Gastroesophageal sphincter (tissue), 4 donors: ENCODE measurements around the gene ECM1. TPM values are rescaled to one million over a fixed set of nuclear protein-coding genes. Genes with fewer than 3 reads are reported as not detected.
A peak's percentile ranks its signal among the peaks of the same experiment; 100 is the strongest.

Experiments used
- ATAC-seq: fragments of 150-250 bp; one replicate; pipeline ENCODE4 v1.9.1; 2016; ENCODE audit warnings: mild to moderate bottlenecking, moderate library complexity
- H3K27ac ChIP-seq, 4 donors: fragments of 200-600 bp; sonication (generic) in 3 of 4; 1 replicate in 3 of 4; 2 replicates in 1 of 4; pipeline ENCODE4 v1.5.1; 2016 to 2019
- H3K27me3 ChIP-seq: fragments of 200-600 bp; sonication (generic); one replicate; pipeline ENCODE4 v1.5.1; 2019
- H3K36me3 ChIP-seq, 2 donors: fragments of 200-600 bp; sonication (generic); one replicate each; pipeline ENCODE4 v1.5.1; 2019; ENCODE audit warnings: control low read depth in 1 of 2
- H3K4me1 ChIP-seq, 3 donors: fragments of 200-600 bp; sonication (generic); 1 replicate in 2 of 3; 2 replicates in 1 of 3; pipeline ENCODE4 v1.5.1; 2016 to 2019; ENCODE audit warnings: control low read depth in 2 of 3
- H3K4me3 ChIP-seq, 2 donors: fragments of 200-600 bp; sonication (generic); one replicate each; pipeline ENCODE4 v1.5.1; 2019; ENCODE audit warnings: mild to moderate bottlenecking in 1 of 2, moderate library complexity in 1 of 2
- H3K9me3 ChIP-seq, 3 donors: fragments of 200-600 bp; sonication (generic); one replicate each; pipeline ENCODE4 v1.5.1; 2017 to 2019; ENCODE audit warnings: control low read depth in 2 of 3
- CTCF ChIP-seq, 4 experiments: fragments of 200-600 bp in 2 of 4; fragments of 450-650 bp in 2 of 4; sonication (generic) in 1 of 4; IDR thresholded peaks; one replicate each; pipeline ENCODE4 v1.5.1; 2017 to 2019; ENCODE audit warnings: antibody characterized with exemption in 4 of 4, mild to moderate bottlenecking in 2 of 4, moderate library complexity in 2 of 4
- EP300 ChIP-seq: sonication (generic); formaldehyde crosslinking; IDR thresholded peaks from one replicate; pipeline ENCODE4 v1.6.1; 2017; ENCODE audit warnings: antibody characterized with exemption, mild to moderate bottlenecking
- POLR2A ChIP-seq, 2 donors: fragments of 450-650 bp; IDR thresholded peaks; one replicate each; pipeline ENCODE4 v1.6.1; 2017; ENCODE audit warnings: antibody characterized with exemption in 2 of 2, mild to moderate bottlenecking in 2 of 2, moderate library complexity in 1 of 2
- POLR2AphosphoS5 ChIP-seq: sonication (generic); formaldehyde crosslinking; IDR thresholded peaks from one replicate; pipeline ENCODE4 v1.6.1; 2017; ENCODE audit warnings: antibody characterized with exemption
- WGBS, 2 donors: methylation state at CpG; one replicate each; pipeline ENCODE4 v1.1.5; 2018; ENCODE audit warnings: low coverage in 1 of 2; 5-methylcytosine and 5-hydroxymethylcytosine counted together
- total RNA-seq, 4 donors: library from RNA; depleted of rRNA; stranded (reverse); fragments of >200 nt; gene quantifications; one replicate each; pipeline ENCODE4 v1.1.0, GENCODE V29; 2016

ECM1 gene
- total RNA-seq, 4 donors from 2014 or later, result 12.6 to 29.7 (median 19.4) TPM

DNA sequence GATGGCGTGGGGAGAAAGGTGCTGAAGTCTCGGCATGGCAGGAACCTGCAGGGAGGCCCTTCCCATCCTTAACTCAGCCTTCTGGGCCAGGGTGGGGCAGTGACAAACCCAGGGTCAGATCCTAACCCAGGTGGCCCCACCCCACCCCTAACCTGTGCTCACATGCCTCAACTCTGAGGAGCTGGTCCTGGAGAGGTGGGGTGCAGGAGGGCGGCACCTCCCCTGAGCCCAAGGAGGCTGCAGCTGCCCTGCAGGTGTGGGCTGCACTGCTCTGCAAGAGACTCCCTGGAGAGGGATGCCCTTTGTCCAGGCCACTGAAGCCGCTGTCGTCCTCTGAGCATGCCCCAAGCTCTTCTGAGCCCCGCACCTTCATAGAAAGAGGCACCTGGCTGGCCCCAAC lies 26.1 kb downstream of the ECM1 start:
- TF ChIP-seq CTCF (IDR thresholded peaks at IDR 0.05), result no peak
- no peak for TF ChIP-seq EP300
- TF ChIP-seq POLR2AphosphoS5, result no peak
- no peak for TF ChIP-seq POLR2A (IDR thresholded peaks at IDR 0.05)
- Histone ChIP-seq H3K4me1 (peaks cover 0 to 65% (median 9%) of the 10 kb centered on the region in 3 donors), H3K27me3 (no peaks in the 10 kb centered on the region), H3K4me3 (no peak overlapping the region), H3K9me3 (no peaks in the 10 kb centered on the region), H3K36me3 (no peaks in the 10 kb centered on the region), H3K27ac (peak overlapping the region in 3 of 4 donors; percentile 81 to 85 (median 84))
- 93% methylated on average over 2 of the region's 6 CpGs for WGBS, 2 donors
- ATAC-seq, result no peak

- peaks cover 0 to 61% (median 5%) of the 10 kb centered on the region in 3 donors for H3K4me1 ChIP-seq
- peak overlapping the region in 3 of 4 donors; percentile 46 to 84 (median 81) for H3K27ac ChIP-seq
- no peak for ATAC-seq
- no peaks in the 10 kb centered on the region for H3K27me3 ChIP-seq
- TF ChIP-seq POLR2A (IDR thresholded peaks at IDR 0.05), result no peak
- no peak for TF ChIP-seq CTCF (IDR thresholded peaks at IDR 0.05)
- TF ChIP-seq EP300, result no peak
- peak; percentile 24 for TF ChIP-seq POLR2AphosphoS5
- WGBS, 2 donors, result 70% methylated on average over 5 of the region's 14 CpGs; no CpG with 5 or more reads in 1 of the 2 donors
- no peak overlapping the region for H3K4me3 ChIP-seq
- H3K9me3 ChIP-seq, result no peaks in the 10 kb centered on the region
- no peaks in the 10 kb centered on the region for H3K36me3 ChIP-seq
These were observed 27.8 kb downstream of the ECM1 start for GRCh38 chr1:150535511-150536287.

DNA sequence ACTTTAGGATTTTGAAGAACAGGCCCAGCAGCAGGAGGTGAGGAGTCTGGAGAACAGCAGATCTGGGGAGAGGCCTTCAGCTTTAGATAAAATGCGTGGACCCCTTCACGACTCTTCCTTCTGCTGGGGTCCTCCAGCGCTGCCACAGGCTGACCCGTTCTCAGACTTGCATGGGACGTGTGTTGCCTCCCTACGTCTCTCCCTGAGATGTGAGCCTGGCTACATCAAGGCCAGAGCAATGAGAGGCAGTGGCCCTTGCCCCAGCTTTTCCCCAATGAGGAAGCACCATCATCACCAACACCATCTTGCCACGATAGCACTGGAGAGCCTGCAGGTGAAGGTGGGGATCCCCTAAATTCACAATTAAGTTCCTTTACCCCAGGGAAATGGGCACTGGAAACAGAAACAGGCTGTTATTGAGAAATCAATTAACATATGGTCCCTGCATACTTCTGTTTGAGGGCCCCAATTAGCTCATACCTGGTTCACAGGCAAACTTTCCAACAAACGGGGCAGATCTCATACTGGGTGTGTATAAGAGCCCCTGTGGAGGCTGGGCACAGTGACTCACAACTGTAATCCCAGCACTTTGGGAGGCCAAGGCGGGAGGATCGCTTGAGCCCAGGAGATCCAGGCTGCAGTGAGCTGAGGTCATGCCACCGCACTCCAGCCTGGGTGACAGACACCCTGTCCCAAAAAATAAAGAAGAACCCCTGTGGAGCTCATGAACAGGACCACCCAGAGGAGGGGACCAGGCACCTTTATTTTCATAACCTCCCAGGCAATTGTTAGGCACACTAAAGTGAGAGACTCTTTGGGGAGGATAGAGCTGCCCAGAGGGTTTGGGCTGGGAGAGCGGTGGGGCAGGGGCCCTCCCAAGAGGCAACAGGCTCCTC lies 29.2 kb downstream of the ECM1 start:
- 80 to 93% methylated on average over 1 to 2 of the region's 12 CpGs for WGBS, 2 donors
- no peaks in the 10 kb centered on the region for H3K36me3 ChIP-seq
- peaks cover 0 to 56% (median 5%) of the 10 kb centered on the region in 3 donors for H3K4me1 ChIP-seq
- H3K27ac ChIP-seq, result peak overlapping the region; percentile 4 to 84 (median 66)
- no peak for ATAC-seq
- no peak overlapping the region for H3K4me3 ChIP-seq
- H3K9me3 ChIP-seq, result no peaks in the 10 kb centered on the region
- TF ChIP-seq POLR2A (IDR thresholded peaks at IDR 0.05), result no peak
- TF ChIP-seq CTCF (IDR thresholded peaks at IDR 0.05), result no peak
- TF ChIP-seq POLR2AphosphoS5, result no peak
- no peak for TF ChIP-seq EP300
- no peaks in the 10 kb centered on the region for H3K27me3 ChIP-seq

DNA sequence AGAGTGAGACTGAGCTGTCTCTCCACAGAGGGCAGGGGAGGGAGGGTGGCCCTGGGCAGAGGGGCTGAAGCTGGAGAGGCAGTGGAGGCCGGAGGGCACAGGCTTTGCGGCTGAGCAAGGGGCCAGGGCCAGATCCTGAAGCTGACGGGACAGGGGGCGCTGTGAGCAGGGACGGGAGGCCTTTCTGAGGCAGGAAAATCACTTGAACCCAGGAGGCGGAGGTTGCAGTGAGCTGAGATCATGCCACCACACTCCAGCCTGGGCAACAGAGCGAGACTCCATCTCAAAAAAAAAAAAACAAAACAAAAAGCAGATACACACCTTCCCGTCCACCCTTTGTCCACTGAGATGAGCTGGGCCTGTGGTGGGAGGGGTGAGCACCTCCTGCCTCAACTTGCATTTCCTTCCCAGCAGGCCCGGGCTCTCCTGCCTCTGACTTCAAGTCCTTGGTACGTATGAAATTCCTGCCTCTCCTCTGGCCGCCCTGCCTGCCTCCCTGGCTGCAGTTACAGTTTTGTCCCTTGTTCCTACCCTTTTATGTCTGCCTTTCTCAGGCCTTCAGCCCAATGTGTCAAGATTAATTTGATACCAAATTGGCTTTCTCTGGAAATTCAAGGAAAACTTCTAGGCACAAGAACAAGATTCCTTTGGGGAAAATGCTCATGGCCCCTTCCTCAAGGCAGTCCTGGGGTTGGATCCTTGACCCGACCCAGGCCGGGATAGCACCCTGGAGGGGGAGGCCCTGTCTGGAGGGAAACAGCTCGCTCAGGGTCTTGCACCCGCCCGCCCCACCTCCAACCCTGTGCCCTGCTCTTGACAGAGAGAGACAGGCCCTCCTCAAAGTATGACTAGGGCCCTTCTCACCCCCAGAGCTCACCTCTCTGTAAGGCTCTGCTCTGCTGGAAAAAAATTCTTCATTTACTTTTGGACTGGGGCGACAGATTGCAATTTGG lies 30.1 kb downstream of the ECM1 start:
- ATAC-seq, result peak; percentile 79
- 28 to 31% methylated on average over 5 to 7 of the region's 17 CpGs for WGBS, 2 donors
- Histone ChIP-seq H3K4me1 (peaks cover 0 to 46% (median 1%) of the 10 kb centered on the region in 3 donors), H3K4me3 (no peak overlapping the region), H3K27me3 (no peaks in the 10 kb centered on the region), H3K36me3 (no peaks in the 10 kb centered on the region), H3K27ac (peak overlapping the region; percentile 4 to 84 (median 66)), H3K9me3 (no peaks in the 10 kb centered on the region)
- TF ChIP-seq POLR2A (IDR thresholded peaks at IDR 0.05) (no peak), CTCF (IDR thresholded peaks at IDR 0.05) (peak in 1 of 4 experiments; percentile 25), POLR2AphosphoS5 (peak; percentile 45)
